ENCODE results near the gene TSKS. TPM values are rescaled to one million over a fixed set of nuclear protein-coding genes. Genes with fewer than 3 reads are reported as not detected.

TSKS gene
- total RNA-seq, 1 donor from 2014 or later: not detected

- no peak for DNase-seq (ENCODE audit: low read depth, low spot score)
- no peak overlapping the region for H3K4me3 Mint-ChIP-seq
- H3K27ac Mint-ChIP-seq (ENCODE audit: unreplicated experiment): peak overlapping the region; percentile 89
- H3K9me3 Mint-ChIP-seq: no peaks in the 10 kb centered on the region
- H3K27me3 Mint-ChIP-seq (ENCODE audit: low read depth): no peaks in the 10 kb centered on the region
- peaks cover 5% of the 10 kb centered on the region for H3K36me3 Mint-ChIP-seq (ENCODE audit: low read depth)
- peaks cover 12% of the 10 kb centered on the region for H3K4me1 Mint-ChIP-seq
- no peak for TF ChIP-seq CTCF (conservative IDR thresholded peaks at IDR 0.05)
Observed at GRCh38 chr19:49776371-49776764, 13.3 kb upstream of the TSKS start.

- H3K36me3 Mint-ChIP-seq (ENCODE audit: low read depth): peaks cover under 1% of the 10 kb centered on the region
- peaks cover 10% of the 10 kb centered on the region for H3K4me1 Mint-ChIP-seq
- H3K9me3 Mint-ChIP-seq: no peaks in the 10 kb centered on the region
- no peak overlapping the region for H3K4me3 Mint-ChIP-seq
- no peak for DNase-seq (ENCODE audit: low read depth, low spot score)
- H3K27me3 Mint-ChIP-seq (ENCODE audit: low read depth): no peaks in the 10 kb centered on the region
- no peak for TF ChIP-seq CTCF (conservative IDR thresholded peaks at IDR 0.05)
- peak overlapping the region; percentile 89 for H3K27ac Mint-ChIP-seq (ENCODE audit: unreplicated experiment)
Observed at GRCh38 chr19:49775742-49776370, 12.8 kb upstream of the TSKS start.

- no peak for TF ChIP-seq CTCF (conservative IDR thresholded peaks at IDR 0.05)
- Mint-ChIP-seq H3K4me1 (peaks cover 11% of the 10 kb centered on the region), H3K27me3 (ENCODE audit: low read depth) (no peaks in the 10 kb centered on the region), H3K27ac (ENCODE audit: unreplicated experiment) (no peak overlapping the region), H3K9me3 (no peaks in the 10 kb centered on the region), H3K4me3 (no peak overlapping the region), H3K36me3 (ENCODE audit: low read depth) (no peaks in the 10 kb centered on the region)
- no peak for DNase-seq (ENCODE audit: low read depth, low spot score)
Observed at GRCh38 chr19:49774969-49775368, 11.9 kb upstream of the TSKS start.

GRCh38 chr19:49773663-49774350, 10.7 kb upstream of the TSKS start:
- Mint-ChIP-seq H3K9me3 (no peaks in the 10 kb centered on the region), H3K27me3 (ENCODE audit: low read depth) (no peaks in the 10 kb centered on the region), H3K4me3 (peak overlapping the region; percentile 41), H3K36me3 (ENCODE audit: low read depth) (no peaks in the 10 kb centered on the region), H3K4me1 (peaks cover 14% of the 10 kb centered on the region), H3K27ac (ENCODE audit: unreplicated experiment) (no peak overlapping the region)
- TF ChIP-seq CTCF (conservative IDR thresholded peaks at IDR 0.05): no peak
- DNase-seq (ENCODE audit: low read depth, low spot score): no peak

- peaks cover 22% of the 10 kb centered on the region for H3K4me1 Mint-ChIP-seq
- no peaks in the 10 kb centered on the region for H3K27me3 Mint-ChIP-seq (ENCODE audit: low read depth)
- H3K27ac Mint-ChIP-seq (ENCODE audit: unreplicated experiment): peak overlapping the region; percentile 35
- TF ChIP-seq CTCF (conservative IDR thresholded peaks at IDR 0.05): no peak
- no peaks in the 10 kb centered on the region for H3K36me3 Mint-ChIP-seq (ENCODE audit: low read depth)
- peak overlapping the region; percentile 41 for H3K4me3 Mint-ChIP-seq
- DNase-seq (ENCODE audit: low read depth, low spot score): no peak
- no peaks in the 10 kb centered on the region for H3K9me3 Mint-ChIP-seq
Observed at GRCh38 chr19:49772850-49773432, 9.8 kb upstream of the TSKS start.
